ENCODE measurements around the gene DSG1.

DNA sequence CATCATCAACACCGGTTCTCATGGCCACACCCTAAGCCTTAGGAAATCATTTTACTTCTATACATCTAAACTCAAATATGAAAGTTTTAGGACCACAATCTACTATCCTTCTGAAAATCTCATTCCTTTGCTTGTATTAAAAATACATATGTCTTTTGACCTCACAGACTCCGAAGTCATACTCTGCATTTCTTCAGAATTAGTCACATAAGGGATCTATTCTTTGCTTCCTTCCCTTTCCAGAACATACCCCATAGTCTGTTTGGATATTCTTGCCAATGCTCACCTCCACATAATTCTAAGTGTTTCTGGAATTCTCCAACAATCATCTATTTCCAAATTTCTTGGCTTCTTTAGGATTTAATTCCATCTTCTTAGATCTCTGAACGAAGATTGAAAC, 14.2 kb upstream of the DSG1 start:
- TF ChIP-seq CTCF (IDR thresholded peaks at IDR 0.05) (no peak), POLR2A (IDR thresholded peaks at IDR 0.05; ENCODE audit: low read depth) (no peak), POLR2AphosphoS5 (IDR thresholded peaks at IDR 0.05) (no peak)

Data from esophagus muscularis mucosa (tissue), 3 donors.